ENCODE results near the gene GALNT18. TPM values are rescaled to one million over a fixed set of nuclear protein-coding genes. Genes with fewer than 3 reads are reported as not detected.

Gene GALNT18
- total and polyA plus RNA-seq, 4 donors: 2.1 to 11.0 (median 3.8) TPM

GRCh38 chr11:11520231-11521015 is 101.4 kb downstream of the GALNT18 start:
- no peak overlapping the region for H3K4me3 ChIP-seq (ENCODE audit: low read depth in 1 of 3, low read length in 3 of 3)
- H3K27me3 ChIP-seq (ENCODE audit: control insufficient read depth in 4 of 4, insufficient read depth in 4 of 4, low read length in 3 of 4): no peaks in the 10 kb centered on the region
- no peak overlapping the region for H3K27ac ChIP-seq (ENCODE audit: low read depth in 1 of 2, low read length in 2 of 2)
- 79% methylated on average over 14 of the region's 14 CpGs for WGBS
- no peaks in the 10 kb centered on the region for H3K4me1 ChIP-seq (ENCODE audit: control insufficient read depth in 4 of 4, insufficient read depth in 4 of 4, low read length in 3 of 4)
- no peaks in the 10 kb centered on the region for H3K36me3 ChIP-seq (ENCODE audit: control insufficient read depth in 4 of 4, insufficient read depth in 3 of 4, low read depth in 1 of 4, low read length in 3 of 4)
- no peaks in the 10 kb centered on the region for H3K9me3 ChIP-seq (ENCODE audit: control insufficient read depth in 4 of 4, low read length in 3 of 4)
- DNase-seq (ENCODE audit: low spot score): no peak
- no peak for TF ChIP-seq HNF4A (conservative IDR thresholded peaks at IDR 0.05)
- no peak for TF ChIP-seq YY1 (IDR thresholded peaks at IDR 0.05)
- no peak for TF ChIP-seq HNF4G (IDR thresholded peaks at IDR 0.05)
- no peak for TF ChIP-seq JUND (IDR thresholded peaks at IDR 0.05)
- TF ChIP-seq ZBTB33 (IDR thresholded peaks at IDR 0.05): no peak
- TF ChIP-seq MAX (IDR thresholded peaks at IDR 0.05): no peak
- no peak for TF ChIP-seq GABPA (IDR thresholded peaks at IDR 0.05 in 1 of 2, conservative IDR thresholded peaks at IDR 0.05 in 1 of 2)
- TF ChIP-seq CTCF (IDR thresholded peaks at IDR 0.05; ENCODE audit: low read depth, low read length, missing input control): no peak
- no peak for TF ChIP-seq NR2F2 (IDR thresholded peaks at IDR 0.05)
- no peak for TF ChIP-seq RXRA (IDR thresholded peaks at IDR 0.05)
- TF ChIP-seq REST (IDR thresholded peaks at IDR 0.05): no peak
- TF ChIP-seq FOXA2 (IDR thresholded peaks at IDR 0.05): no peak
- no peak for TF ChIP-seq RAD21 (IDR thresholded peaks at IDR 0.05)
- no peak for TF ChIP-seq ATF3 (IDR thresholded peaks at IDR 0.05)
- no peak overlapping the region for H3K9ac ChIP-seq (ENCODE audit: low read depth in 1 of 2, low read length in 2 of 2)

GRCh38 chr11:11519184-11519583 is 102.6 kb downstream of the GALNT18 start:
- TF ChIP-seq HNF4A (conservative IDR thresholded peaks at IDR 0.05): no peak
- no peak for TF ChIP-seq RXRA (IDR thresholded peaks at IDR 0.05)
- TF ChIP-seq FOXA2 (IDR thresholded peaks at IDR 0.05): no peak
- no peak for TF ChIP-seq FOXA1 (IDR thresholded peaks at IDR 0.05)
- no peak for TF ChIP-seq REST (IDR thresholded peaks at IDR 0.05)
- TF ChIP-seq RAD21 (IDR thresholded peaks at IDR 0.05): no peak
- TF ChIP-seq EGR1 (IDR thresholded peaks at IDR 0.05; ENCODE audit: low read depth in 2 of 2): no peak
- no peak for TF ChIP-seq NR2F2 (IDR thresholded peaks at IDR 0.05)

More at GRCh38 chr11:11519184-11519583, 102.6 kb downstream of the GALNT18 start:
- Histone ChIP-seq H3K9ac (ENCODE audit: low read depth in 1 of 2, low read length in 2 of 2) (no peak overlapping the region), H3K9me3 (ENCODE audit: control insufficient read depth in 4 of 4, low read length in 3 of 4) (no peaks in the 10 kb centered on the region), H3K4me3 (ENCODE audit: low read depth in 1 of 3, low read length in 3 of 3) (no peak overlapping the region), H3K36me3 (ENCODE audit: control insufficient read depth in 4 of 4, insufficient read depth in 3 of 4, low read depth in 1 of 4, low read length in 3 of 4) (no peaks in the 10 kb centered on the region), H3K4me1 (ENCODE audit: control insufficient read depth in 4 of 4, insufficient read depth in 4 of 4, low read length in 3 of 4) (no peaks in the 10 kb centered on the region), H3K27me3 (ENCODE audit: control insufficient read depth in 4 of 4, insufficient read depth in 4 of 4, low read length in 3 of 4) (no peaks in the 10 kb centered on the region), H3K27ac (ENCODE audit: low read depth in 1 of 2, low read length in 2 of 2) (no peak overlapping the region)
- no peak for DNase-seq (ENCODE audit: low spot score)
- WGBS: 76% methylated on average over 4 of the region's 4 CpGs

All from liver (tissue), 9 donors.